22Rv1 (cell line): ENCODE data around the gene TET3.

Source experiments
- ZFX ChIP-seq: fragments of 450-650 bp; IDR thresholded peaks from 2 replicates; pipeline ENCODE4 v1.6.1; 2017; ENCODE audit warnings: antibody characterized with exemption, borderline replicate concordance
- TF ChIP-seq, protein P1 (sequence below): fragments of 450-650 bp; IDR thresholded peaks from 2 replicates; pipeline ENCODE4 v1.5.1; 2017; ENCODE audit warnings: mild to moderate bottlenecking

DNA sequence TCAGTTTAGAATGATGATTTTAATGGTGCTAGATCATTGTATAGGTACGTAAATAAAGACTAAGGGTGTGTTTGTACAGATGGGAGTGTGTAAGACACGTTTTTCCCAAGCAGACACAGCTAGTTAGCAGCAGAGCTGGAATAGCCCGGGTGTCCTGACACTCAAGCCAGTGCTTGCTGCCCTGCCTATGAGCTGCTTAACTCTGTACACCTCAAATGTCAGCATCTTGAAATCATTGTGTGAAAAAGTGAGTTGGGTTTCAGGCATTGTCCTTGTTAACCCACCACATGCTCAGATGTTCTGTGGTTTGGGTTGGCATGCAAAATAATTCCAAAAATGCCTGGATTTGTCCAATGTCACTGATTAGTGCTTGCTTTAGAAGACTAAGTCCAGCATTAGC is 13.0 kb upstream of the TET3 start:
- TF ChIP-seq, protein P1, sequence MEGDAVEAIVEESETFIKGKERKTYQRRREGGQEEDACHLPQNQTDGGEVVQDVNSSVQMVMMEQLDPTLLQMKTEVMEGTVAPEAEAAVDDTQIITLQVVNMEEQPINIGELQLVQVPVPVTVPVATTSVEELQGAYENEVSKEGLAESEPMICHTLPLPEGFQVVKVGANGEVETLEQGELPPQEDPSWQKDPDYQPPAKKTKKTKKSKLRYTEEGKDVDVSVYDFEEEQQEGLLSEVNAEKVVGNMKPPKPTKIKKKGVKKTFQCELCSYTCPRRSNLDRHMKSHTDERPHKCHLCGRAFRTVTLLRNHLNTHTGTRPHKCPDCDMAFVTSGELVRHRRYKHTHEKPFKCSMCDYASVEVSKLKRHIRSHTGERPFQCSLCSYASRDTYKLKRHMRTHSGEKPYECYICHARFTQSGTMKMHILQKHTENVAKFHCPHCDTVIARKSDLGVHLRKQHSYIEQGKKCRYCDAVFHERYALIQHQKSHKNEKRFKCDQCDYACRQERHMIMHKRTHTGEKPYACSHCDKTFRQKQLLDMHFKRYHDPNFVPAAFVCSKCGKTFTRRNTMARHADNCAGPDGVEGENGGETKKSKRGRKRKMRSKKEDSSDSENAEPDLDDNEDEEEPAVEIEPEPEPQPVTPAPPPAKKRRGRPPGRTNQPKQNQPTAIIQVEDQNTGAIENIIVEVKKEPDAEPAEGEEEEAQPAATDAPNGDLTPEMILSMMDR: no peak
- no peak for TF ChIP-seq ZFX
